ENCODE results near the gene RASGEF1B.

The RASGEF1B gene

DNA sequence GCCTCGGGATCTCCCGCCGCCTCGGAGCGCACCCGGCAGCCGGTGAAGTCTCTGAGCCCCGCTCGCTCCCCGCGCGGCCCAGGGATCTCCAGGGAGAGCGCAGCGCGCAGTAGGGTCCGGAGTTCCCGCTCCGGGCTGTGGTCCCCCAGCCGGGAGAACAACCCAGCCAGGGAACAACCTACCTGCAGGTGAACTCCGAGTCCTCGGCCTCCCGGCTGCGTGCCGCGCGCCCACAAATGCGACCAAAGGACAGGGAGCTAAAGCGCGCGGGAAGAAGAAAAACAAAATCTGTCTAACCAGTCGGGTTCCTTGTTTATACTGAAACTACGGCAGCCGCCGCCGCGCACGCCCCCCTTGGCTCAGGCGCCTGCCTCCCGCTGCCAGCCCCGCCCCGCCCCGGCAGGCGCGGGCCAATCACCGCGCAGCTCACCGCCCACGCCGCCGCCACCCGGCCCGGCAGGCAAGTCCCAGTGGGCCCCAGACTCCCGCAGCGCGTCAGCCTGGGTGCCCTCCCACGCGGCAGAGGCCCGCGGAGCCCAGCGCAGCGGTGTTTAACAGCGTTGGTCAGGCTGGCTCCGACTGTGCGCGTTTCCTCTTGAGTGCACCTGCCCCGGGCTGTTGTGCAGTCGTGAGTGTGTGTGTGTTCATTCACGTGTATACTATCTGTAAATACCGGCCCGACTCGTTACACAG is at the start of gene RASGEF1B:
TSS of gene RASGEF1B (minus strand) at position 320 of the 693 bp plus-strand sequence. CDS start 12,399 bp downstream, outside the sequence.
- intact Hi-C loops (cut with DNase I): loop anchor here (10.0 kb wide), 1 partner anchor 53 kb away; no protein-coding TSS in a partner anchor

DNA sequence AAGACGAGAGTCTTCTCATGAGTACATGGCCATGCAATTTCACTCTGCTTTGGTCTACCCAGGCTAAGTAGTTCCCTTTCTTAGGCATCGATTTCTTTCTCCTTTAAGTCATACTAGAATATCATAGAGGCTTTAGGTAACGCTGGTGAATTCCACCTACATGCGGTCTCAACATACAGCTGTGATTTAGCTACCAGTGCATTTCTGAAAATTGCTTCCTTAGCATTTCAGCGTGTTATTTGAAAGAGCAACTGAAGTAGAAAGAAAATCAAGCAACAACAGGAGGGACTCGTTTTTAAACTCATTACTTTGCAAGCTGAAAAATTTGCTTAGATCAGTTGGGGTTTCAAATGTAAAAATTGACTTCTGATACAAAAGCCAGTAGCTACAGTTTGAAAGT is 48.1 kb upstream of the RASGEF1B start:
- intact Hi-C loops (cut with DNase I): loop anchor here (10.0 kb wide), 1 partner anchor 45 kb away; the partner anchor contains the start of gene RASGEF1B
- DNase-seq: no peak

More for the DNA sequence above, at the start of gene RASGEF1B:
- peak; percentile 82 to 98 (median 95) for DNase-seq

DNA sequence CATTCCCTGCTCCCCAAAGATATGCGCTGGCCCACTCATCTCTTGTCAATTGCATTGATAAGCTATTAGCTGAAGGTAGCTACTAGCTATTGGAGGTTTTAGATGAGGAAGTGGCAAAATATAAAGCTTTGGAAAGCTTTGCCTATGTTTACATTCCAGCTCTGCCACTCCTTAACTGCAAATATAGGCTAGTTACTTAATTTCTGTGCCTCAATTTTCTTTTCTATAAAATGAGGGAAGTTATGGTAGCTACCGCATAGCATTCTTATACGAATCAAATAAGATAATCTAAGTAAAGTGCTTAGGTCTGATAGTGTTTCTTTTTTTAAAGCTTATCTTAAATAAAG is 47.7 kb upstream of the RASGEF1B start:
- no peak for DNase-seq
- intact Hi-C loops (cut with DNase I): no loop called here

DNA sequence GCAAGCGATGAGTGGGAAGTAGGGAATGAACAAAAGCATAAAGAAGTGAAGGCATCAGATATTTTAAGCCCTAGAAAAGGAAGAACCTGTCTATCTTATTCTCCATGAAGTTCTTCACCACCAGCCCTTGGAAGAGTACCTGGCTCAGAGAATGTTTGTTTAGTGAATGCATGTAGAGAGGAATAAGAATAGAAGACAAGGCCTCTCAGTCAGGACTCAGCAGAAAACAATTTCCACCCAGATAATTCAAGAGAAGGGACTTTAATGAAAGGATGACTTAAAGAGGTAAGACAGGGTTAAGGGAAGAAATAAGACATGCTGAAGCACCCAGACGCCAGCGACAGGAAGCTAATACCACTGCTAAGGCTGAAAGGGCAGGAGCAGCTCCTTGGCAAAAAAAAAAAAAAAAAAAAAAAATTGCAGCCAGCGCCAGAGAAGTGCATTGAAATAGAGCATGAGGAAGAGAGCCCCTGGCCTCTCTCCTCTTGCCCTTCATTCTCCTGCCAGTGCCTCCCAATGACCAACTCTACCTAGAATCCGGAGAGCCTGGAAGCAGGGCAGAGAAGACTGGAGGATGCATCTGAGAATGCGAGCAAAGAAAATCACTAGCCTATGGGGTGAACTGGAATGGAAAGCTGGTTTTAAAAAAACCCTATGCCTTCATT is 47.2 kb upstream of the RASGEF1B start:
- intact Hi-C loops (cut with DNase I): no loop called here
- no peak for DNase-seq

DNA sequence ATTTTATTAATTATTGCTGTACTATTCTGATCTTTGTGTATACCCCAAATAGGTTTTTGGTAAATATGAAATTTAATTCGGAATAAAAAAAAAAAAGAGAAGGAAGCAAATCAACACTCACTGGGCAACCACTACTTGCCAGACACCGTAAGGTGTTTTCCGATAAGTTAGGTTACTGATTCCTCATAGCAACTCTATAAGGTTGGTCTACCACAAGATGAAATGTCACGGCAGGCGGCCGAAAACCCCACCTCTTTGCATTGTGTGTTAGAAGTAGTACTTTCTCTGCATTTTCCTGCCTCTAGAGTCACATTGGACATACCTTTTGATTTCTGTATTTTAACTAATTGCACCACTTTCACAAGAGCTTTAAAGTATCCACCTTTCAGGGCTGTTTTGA is 44.5 kb upstream of the RASGEF1B start:
- no peak for DNase-seq
- intact Hi-C loops (cut with DNase I): no loop called here

DNA sequence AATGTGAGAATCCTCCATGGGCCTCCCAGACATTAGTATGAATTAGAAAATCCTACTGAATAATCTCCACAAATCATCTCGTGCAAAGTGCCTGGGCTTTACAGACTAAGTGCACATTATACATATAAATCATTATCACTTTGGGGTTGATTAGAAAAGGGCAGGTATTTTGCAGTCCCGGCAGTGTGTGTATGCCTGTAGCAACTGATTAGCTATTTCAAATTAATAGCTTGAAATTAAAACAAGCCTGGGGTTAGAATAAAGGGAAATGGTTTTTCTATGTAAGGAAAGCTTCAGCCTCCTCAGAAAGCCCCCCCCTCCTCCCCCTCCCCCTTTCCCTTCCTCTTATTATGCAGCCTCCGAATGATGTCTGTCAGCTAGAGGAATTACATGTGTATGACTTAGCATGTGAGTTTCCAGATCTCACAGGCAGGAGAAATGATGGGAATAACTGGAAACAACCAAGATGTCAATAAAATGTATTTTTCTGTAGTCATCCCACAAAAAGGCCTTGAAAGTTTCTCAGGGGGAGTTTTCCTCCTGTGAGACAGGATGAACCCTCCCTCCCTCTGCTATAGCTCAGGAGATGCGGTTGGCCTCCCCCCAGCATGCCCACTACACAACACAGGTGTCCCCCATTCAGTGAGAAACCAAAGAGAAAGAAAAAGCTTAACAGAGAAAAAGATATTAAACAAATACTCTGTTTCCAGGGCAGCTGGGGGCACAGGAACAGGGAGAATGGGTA is 41.2 kb upstream of the RASGEF1B start:
- no peak for DNase-seq
- intact Hi-C loops (cut with DNase I): no loop called here

DNA sequence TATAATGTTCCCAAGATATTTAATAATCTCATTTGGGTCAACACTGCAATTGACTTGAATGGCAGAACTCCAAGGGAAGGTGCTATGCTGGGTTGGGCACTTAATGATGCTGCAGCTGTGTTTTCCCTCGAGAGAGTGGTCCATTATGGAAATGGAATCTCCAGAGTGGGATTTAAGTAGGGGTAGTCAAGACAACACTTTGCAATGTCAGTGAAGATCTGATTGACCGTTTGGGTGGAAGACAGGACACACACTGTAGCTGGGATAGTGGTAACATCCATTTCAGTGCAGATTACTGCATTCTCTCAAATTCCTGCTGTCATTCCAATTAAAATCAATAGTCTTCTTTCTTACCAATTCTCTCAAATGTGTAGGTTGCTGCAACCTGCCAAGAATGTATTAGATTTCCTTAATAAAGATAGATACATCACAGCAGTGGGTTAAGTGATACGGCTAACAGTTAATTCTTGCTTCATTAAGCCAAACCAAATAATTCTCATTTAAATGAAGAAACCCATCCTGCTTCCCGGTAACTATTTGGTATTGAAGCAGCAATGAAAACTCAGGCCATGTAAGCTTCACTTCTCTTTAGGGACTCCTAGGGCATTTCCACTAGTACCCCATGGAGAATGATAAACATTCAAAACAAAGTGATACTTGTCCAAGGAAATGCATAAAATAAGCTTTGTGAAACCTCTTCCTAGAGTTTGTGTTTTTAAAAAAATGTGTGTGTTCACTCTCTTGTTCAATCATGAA is 40.5 kb upstream of the RASGEF1B start:
- intact Hi-C loops (cut with DNase I): no loop called here
- DNase-seq: no peak

DNA sequence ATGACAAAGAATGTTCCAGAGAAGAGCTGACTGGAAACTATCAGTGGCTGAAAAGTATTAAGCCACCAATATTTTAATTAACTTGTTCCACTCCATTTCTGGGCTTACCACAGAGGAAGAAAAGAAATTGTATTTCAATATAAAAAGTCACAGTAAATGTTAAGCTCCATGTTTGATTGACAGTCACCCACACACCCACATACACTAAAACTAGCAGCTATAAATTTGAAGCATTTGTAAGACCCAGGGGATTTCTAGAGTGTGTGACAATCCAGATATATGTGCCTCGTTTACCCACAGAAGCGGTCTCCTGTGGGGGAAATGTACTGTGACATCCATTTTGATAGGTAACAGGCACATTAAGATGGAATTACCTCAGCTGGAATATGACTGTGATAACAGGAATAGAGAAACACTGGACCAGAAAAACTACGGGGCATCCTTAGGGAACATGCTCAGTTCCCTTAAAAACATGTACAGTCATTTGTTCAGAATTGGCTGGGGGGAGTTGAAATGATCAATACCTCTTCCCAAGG is 39.0 kb upstream of the RASGEF1B start:
- no peak for DNase-seq
- intact Hi-C loops (cut with DNase I): no loop called here

DNA sequence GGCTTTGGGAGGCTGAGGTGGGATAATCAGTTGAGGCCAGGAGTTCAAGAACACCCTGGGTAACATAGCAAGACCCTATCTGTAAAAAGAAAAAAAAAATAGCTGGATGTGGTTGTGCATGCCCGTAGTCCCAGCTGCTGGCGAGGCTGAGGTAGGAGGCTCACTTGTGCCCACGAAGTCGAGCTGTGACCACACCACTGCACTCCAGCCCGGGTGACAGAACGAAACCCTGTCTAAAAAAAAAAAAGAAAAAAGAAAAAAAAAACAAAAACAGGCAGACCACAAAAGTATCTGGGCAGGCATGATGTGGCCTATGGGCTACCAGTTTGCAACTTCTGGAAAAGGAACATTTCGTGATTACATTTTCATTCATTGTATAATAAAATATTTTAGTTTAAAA is 38.1 kb upstream of the RASGEF1B start:
- intact Hi-C loops (cut with DNase I): no loop called here

DNA sequence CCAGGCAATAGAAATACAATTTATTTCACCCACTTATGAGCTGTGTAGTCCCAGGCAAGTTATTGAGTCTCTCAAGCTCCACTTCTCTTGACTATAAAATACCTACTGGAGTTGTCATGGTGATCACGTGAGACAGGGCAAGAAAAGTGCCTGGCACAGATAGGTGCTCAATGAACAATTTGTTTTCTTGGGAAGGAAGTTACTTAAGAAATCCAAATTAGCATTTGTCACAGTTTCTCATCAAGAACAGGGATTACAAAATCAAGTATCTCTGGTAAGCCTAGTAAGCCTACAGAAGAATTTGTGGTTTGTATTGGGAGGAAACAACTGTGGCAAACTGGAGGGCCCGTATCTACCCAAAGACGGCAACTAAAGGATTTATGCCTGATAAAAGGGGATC is 37.5 kb upstream of the RASGEF1B start:
- intact Hi-C loops (cut with DNase I): no loop called here
- peak in 2 of 42 donors; percentile 44 to 54 for DNase-seq

More for the DNA sequence above, 38.1 kb upstream of the RASGEF1B start:
- DNase-seq: no peak

DNA sequence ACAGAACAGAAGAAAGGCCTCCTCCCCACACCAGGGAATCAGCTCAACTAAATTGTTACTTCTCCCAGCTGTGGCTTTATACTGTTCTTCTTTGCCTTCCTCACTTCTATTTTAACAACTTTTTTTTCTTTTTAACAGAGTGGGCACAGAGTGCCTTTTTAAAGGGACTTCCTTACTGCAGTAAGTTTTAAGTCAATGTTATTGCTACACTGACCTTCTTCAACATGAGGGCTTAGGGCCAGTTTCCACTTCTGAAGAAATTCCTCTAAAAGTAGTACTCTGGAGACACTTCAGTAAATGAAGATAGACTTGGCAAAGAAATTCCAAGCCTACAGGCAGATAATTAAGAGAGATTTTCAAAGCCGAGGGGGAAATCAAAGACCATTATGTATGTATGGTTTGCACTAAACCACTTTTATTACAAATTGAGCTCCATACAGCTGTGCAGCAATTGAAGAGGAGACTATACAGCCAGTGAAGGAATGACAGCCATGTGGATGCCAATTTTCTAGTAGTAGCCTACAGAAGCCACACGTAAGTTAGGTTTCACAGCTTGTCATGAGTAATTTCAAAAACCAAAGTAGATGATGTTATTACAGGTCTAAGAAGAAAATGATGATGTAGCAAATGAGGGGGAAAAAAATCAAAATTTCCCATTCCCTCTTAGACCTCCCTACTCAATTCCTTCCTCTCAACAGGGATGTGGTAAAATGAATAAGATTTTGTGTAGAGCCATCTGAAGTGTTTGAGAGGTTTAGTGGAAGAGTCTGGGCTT is 36.9 kb upstream of the RASGEF1B start:
- intact Hi-C loops (cut with DNase I): no loop called here
- no peak for DNase-seq

DNA sequence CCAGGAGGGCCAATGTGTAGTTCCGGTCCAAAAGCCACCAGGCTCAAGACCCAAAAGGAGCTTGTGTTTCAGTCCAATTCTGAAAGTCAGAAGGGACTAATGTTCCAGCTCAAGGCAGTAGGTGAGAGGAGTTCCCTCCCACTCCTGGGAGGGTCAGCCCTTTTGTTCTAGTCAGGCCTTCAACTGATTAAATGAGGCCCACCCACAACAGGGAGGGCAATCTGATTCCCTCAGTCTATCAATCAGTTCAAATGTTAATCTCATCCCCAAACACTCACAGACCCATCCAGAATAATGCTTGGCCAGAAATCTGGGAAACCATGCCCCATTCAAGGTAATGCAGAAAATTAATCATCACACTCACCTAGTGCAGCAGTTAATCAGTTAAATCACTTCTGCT is 35.8 kb upstream of the RASGEF1B start:
- DNase-seq: no peak
- intact Hi-C loops (cut with DNase I): no loop called here

DNA sequence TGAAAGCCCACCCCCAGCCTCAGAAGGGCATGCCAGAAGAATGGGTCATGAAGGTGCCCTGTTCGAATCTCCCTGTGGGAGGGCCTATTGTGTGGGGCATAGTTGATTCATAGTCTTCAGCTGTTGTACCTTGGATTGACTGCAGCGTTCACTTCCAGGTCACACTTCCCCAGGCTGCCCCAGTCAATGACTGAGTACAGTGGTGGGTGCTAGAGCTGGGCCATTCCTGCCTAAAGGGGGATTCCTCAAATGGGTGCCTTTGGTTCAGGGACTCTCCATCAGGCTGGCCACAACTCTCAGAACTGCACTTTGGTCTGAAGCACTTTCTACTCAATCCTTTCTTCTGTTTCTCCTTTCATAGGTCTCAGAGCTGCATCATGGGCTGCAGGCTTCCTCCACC is 35.0 kb upstream of the RASGEF1B start:
- intact Hi-C loops (cut with DNase I): no loop called here
- no peak for DNase-seq

DNA sequence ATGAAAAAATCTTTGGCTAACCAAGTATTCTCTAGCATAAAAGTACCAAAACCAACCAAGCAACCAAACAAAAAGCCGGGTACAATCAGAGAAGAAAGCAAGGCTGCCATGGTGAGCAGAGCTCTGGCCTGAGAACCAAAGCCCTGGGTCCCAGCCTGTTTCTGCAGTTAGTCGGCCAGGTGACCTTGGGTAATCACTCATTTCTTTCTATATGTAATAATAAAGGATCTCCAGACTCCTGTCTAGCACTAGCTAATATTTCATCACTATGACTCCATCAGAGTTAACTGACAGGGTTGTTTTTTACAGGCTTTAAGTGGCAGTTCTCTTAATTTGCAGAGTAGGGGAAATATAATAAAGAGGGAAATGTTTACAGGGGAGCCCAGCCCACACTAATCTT is 34.0 kb upstream of the RASGEF1B start:
- intact Hi-C loops (cut with DNase I): no loop called here

DNA sequence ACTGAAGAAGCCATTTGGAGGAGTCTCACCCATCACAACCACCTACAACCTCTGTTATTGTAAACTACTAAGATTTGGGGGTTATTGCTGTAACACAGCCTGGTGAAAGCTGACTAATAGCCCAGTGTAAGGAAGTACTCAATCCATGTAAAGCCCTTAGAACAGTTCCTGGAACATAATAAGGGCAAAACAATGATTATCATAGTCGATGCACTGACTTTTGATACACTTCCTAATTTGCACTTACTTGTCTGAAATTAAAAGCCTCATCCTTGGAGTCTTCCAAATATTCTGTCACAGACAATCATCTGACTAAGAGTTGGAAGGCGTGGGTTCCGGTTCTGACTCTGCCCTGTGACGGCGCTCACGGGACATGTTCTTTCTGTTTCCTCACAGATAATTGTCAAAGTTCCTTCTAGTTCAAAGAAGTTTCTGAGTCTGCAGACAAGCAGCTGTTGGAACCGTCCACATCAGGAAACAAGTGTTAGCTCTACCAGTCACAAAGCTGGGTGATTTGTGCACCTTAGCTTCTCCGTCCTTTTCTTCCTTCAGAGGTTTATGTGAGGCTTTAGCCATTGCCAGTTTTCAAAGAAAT is 33.4 kb upstream of the RASGEF1B start:
- intact Hi-C loops (cut with DNase I): no loop called here

More for the DNA sequence above, 34.0 kb upstream of the RASGEF1B start:
- DNase-seq: no peak

DNA sequence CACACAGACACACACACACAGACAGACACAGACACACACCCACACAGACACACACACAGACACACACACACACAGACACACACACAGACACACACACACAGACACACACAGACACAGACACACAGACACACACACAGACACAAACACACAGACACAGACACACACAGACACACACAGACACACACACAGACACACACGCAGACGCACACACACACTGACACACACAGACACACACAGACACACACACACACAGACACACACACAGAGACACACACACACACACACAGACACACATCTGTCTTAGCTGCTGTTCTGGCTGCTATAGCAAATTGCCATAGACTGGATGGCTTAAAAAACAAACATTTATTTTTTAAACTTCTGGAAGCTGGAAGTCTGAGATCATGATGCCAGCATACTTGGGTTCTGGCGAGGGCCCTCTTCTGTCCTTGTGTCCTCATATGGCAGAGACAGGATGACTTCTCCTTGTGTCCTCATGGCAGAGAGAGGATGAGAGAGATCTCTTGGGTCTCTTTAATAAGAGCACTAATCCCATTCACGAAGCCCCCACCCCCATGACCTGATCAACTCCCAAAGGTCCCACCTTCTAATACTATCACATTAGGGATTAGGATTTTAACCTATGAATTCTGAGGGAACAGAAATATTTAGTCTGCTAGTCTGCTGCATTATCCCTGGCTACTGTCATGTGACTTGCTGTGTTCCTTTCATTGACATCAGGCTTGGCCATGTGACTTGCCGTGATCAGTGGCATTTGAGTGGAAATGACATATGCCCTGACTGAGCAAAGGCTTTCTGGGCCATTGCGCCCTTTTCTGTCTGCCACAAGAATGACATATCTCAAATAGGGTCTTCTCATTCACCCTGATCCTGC is 32.7 kb upstream of the RASGEF1B start:
- intact Hi-C loops (cut with DNase I): no loop called here
- DNase-seq: peak in 6 of 42 donors; percentile 10 to 58 (median 36)

More for the DNA sequence above, 33.4 kb upstream of the RASGEF1B start:
- peak; percentile 37 to 86 (median 69) for DNase-seq

DNA sequence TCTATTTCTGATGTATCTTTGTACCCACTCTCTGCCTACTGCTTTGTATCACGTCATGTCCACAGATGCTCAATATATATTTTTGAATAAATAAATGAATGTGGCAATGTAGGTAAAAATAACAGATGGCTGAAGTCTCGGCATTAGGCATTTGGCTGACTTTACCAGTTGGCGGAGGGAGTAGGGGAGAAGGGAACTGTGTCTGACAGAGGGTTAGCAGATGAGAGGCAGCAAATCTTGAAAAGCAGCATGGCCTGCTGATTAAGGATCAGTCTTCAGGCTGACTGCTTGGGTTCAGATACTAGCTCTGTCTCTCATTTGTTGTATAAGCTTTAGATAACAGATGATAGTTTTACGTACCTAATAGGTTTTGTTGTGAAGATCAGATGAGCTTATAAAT is 31.9 kb upstream of the RASGEF1B start:
- intact Hi-C loops (cut with DNase I): no loop called here
- no peak for DNase-seq

Data from head of caudate nucleus (tissue), 42 donors.